Neural cell (in vitro differentiated cells): ENCODE measurements around the gene SPTBN1. TPM values are rescaled to one million over a fixed set of nuclear protein-coding genes. Genes with fewer than 3 reads are reported as not detected.

Source experiments
- H2AFZ ChIP-seq: fragments of 200-600, 300-800 bp; sonication (generic), shearing (Covaris generic); 2 replicates; pipeline ENCODE4 v1.6.0; 2014; ENCODE audit warnings: low read depth, mild to moderate bottlenecking, antibody characterized with exemption, low read length, moderate library complexity
- H3F3A ChIP-seq: fragments of 200-600 bp; shearing (Covaris generic); 2 replicates; pipeline ENCODE4 v1.6.1; 2016; ENCODE audit warnings: mild to moderate bottlenecking, moderate library complexity, mixed read lengths, antibody characterized with exemption, low read length; ENCODE audit not compliant: insufficient read depth, poor library complexity, severe bottlenecking
- H3K27ac ChIP-seq: fragments of 200-600, 300-800 bp; sonication (generic), shearing (Covaris generic); 2 replicates; pipeline ENCODE4 v1.5.1; 2014; ENCODE audit warnings: mild to moderate bottlenecking, low read length, moderate library complexity
- H3K27me3 ChIP-seq: fragments of 300-800, 200-600 bp; sonication (generic), shearing (Covaris generic); 2 replicates; pipeline ENCODE4 v1.6.0; 2014; ENCODE audit warnings: mild to moderate bottlenecking, low read depth, low read length, moderate library complexity; ENCODE audit not compliant: insufficient read depth
- H3K36me3 ChIP-seq: fragments of 300-800, 200-600 bp; sonication (generic), shearing (Covaris generic); 2 replicates; pipeline ENCODE4 v1.5.1; 2014; ENCODE audit warnings: mild to moderate bottlenecking, antibody characterized with exemption, low read length, moderate library complexity; ENCODE audit not compliant: insufficient read depth
- H3K4me2 ChIP-seq: fragments of 300-800, 200-600 bp; sonication (generic), shearing (Covaris generic); 2 replicates; pipeline ENCODE4 v1.6.0; 2014; ENCODE audit warnings: mild to moderate bottlenecking, low read length
- H3K4me3 ChIP-seq: fragments of 300-800, 200-600 bp; sonication (generic), shearing (Covaris generic); 2 replicates; pipeline ENCODE4 v1.5.1; 2014; ENCODE audit warnings: mild to moderate bottlenecking, low read length, moderate library complexity
- H3K79me2 ChIP-seq: fragments of 200-600 bp; shearing (Covaris generic); replicated peaks from 2 replicates; pipeline ENCODE4 v1.6.0; 2014; ENCODE audit warnings: mild to moderate bottlenecking, low read length, moderate library complexity; ENCODE audit not compliant: insufficient read depth
- H3K9ac ChIP-seq: fragments of 300-800, 200-600 bp; sonication (generic), shearing (Covaris generic); 2 replicates; pipeline ENCODE4 v1.6.1; 2016; ENCODE audit warnings: mild to moderate bottlenecking, low read length, mixed read lengths
- H3K9me2 ChIP-seq: fragments of 200-600 bp; shearing (Covaris generic); 2 replicates; pipeline ENCODE4 v1.6.1; 2016; ENCODE audit warnings: mild to moderate bottlenecking, low read length, mixed read lengths; ENCODE audit not compliant: insufficient read depth
- H3K9me3 ChIP-seq: fragments of 200-600, 300-800 bp; sonication (generic), shearing (Covaris generic); 2 replicates; pipeline ENCODE4 v1.6.1; 2016; ENCODE audit warnings: mild to moderate bottlenecking, mixed run types, low read length, moderate library complexity, mixed read lengths
- H4K20me1 ChIP-seq: fragments of 200-600 bp; shearing (Covaris generic); 2 replicates; pipeline ENCODE4 v1.6.1; 2016; ENCODE audit warnings: mild to moderate bottlenecking, mixed run types; ENCODE audit not compliant: insufficient read depth
- CTCF ChIP-seq: fragments of 450-650 bp; IDR thresholded peaks from 2 replicates; pipeline ENCODE4 v1.5.1; 2014; ENCODE audit warnings: antibody characterized with exemption, mild to moderate bottlenecking, moderate library complexity; ENCODE audit not compliant: poor library complexity, severe bottlenecking
- EP300 ChIP-seq: fragments of 450-650 bp; conservative IDR thresholded peaks from 2 replicates; pipeline ENCODE4 v1.6.1; 2014; ENCODE audit warnings: antibody characterized with exemption, mild to moderate bottlenecking, moderate library complexity; ENCODE audit not compliant: poor library complexity, severe bottlenecking
- EZH2 ChIP-seq: fragments of 200-600, 300-800 bp; shearing (Covaris generic), sonication (generic); IDR thresholded peaks from 2 replicates; pipeline ENCODE4 v1.6.1; 2014; ENCODE audit warnings: antibody characterized with exemption, low read length, borderline replicate concordance, mild to moderate bottlenecking; ENCODE audit not compliant: insufficient read depth, poor library complexity, severe bottlenecking
- MXI1 ChIP-seq: fragments of 450-650 bp; conservative IDR thresholded peaks from 2 replicates; pipeline ENCODE4 v1.6.1; 2014; ENCODE audit warnings: antibody characterized with exemption, mild to moderate bottlenecking; ENCODE audit not compliant: poor library complexity, severe bottlenecking
- POLR2AphosphoS5 ChIP-seq: IDR thresholded peaks from 2 replicates; pipeline ENCODE4 v1.6.1; 2012
- RAD21 ChIP-seq: fragments of 450-650 bp; conservative IDR thresholded peaks from 2 replicates; pipeline ENCODE4 v1.6.1; 2014; ENCODE audit warnings: antibody characterized with exemption, mild to moderate bottlenecking, moderate library complexity
- REST ChIP-seq: IDR thresholded peaks from 2 replicates; pipeline ENCODE4 v1.6.1; 2012; ENCODE audit warnings: borderline replicate concordance
- SMC3 ChIP-seq: fragments of 450-650 bp; conservative IDR thresholded peaks from 2 replicates; pipeline ENCODE4 v1.6.1; 2014; ENCODE audit warnings: antibody characterized with exemption, mild to moderate bottlenecking, moderate library complexity; ENCODE audit not compliant: poor library complexity
- TAF1 ChIP-seq: IDR thresholded peaks from 2 replicates; pipeline ENCODE4 v1.6.1; 2012; ENCODE audit warnings: low read depth
- polyA plus RNA-seq: library from polyadenylated mRNA; depleted of rRNA; stranded (reverse); fragments of >200 nt; gene quantifications from 2 replicates; pipeline ENCODE4 v1.2.3, GENCODE V29; 2014

The SPTBN1 gene
- polyA plus RNA-seq, 1 donor from 2014 or later = 92.1 TPM

- Histone ChIP-seq H3K9ac (no peak overlapping the region), H3K4me3 (no peak overlapping the region), H3K79me2 (peaks cover 10% of the 10 kb centered on the region), H3F3A (no peaks in the 10 kb centered on the region), H4K20me1 (peaks cover 3% of the 10 kb centered on the region), H3K36me3 (peaks cover 4% of the 10 kb centered on the region), H2AFZ (no peak overlapping the region), H3K9me2 (no peaks in the 10 kb centered on the region), H3K9me3 (no peaks in the 10 kb centered on the region), H3K27ac (no peak overlapping the region), H3K27me3 (no peaks in the 10 kb centered on the region), H3K4me2 (no peak overlapping the region)
- no peak for TF ChIP-seq MXI1
- no peak for TF ChIP-seq TAF1
- TF ChIP-seq RAD21 = no peak
- TF ChIP-seq EZH2 = no peak
Observed at GRCh38 chr2:54543733-54544396, 87.7 kb downstream of the SPTBN1 start.

- Histone ChIP-seq H3K4me3 (no peak overlapping the region), H3F3A (no peaks in the 10 kb centered on the region), H3K9me3 (no peaks in the 10 kb centered on the region), H3K9me2 (no peaks in the 10 kb centered on the region), H3K9ac (no peak overlapping the region), H3K79me2 (peaks cover 10% of the 10 kb centered on the region), H3K27ac (no peak overlapping the region), H2AFZ (no peak overlapping the region), H3K27me3 (no peaks in the 10 kb centered on the region), H3K4me2 (no peak overlapping the region), H3K36me3 (no peaks in the 10 kb centered on the region), H4K20me1 (peaks cover 3% of the 10 kb centered on the region)
- TF ChIP-seq EP300 (no peak), SMC3 (no peak), MXI1 (no peak), EZH2 (no peak), CTCF (no peak), REST (no peak), RAD21 (no peak), POLR2AphosphoS5 (no peak), TAF1 (no peak)
Observed at GRCh38 chr2:54545702-54546450, 89.7 kb downstream of the SPTBN1 start.
